ENCODE measurements around the gene NOX3.

- TF ChIP-seq POLR2A (IDR thresholded peaks at IDR 0.05) (no peak), CTCF (IDR thresholded peaks at IDR 0.05) (no peak)
These were observed 71.7 kb downstream of the NOX3 start for GRCh38 chr6:155383913-155384312.

All from Peyer's patch (tissue), 4 donors.